ENCODE measurements around the gene ZRANB2. TPM values are rescaled to one million over a fixed set of nuclear protein-coding genes. Genes with fewer than 3 reads are reported as not detected.

Gene ZRANB2
- total RNA-seq, 1 experiment from 2014 or later = 54.2 TPM

GRCh38 chr1:71074681-71075080 is 6.2 kb downstream of the ZRANB2 start:
- no peak for TF ChIP-seq CTCF (IDR thresholded peaks at IDR 0.05; ENCODE audit: insufficient read depth in 1 of 2, low read depth in 1 of 2, low read length in 1 of 2, severe bottlenecking in 1 of 2, unreplicated experiment in 1 of 2)
- peaks cover 58% of the 10 kb centered on the region for H3K36me3 Mint-ChIP-seq (ENCODE audit: insufficient read depth, unreplicated experiment)
- DNase-seq = no peak
- no peak overlapping the region for H3K27ac Mint-ChIP-seq (ENCODE audit: unreplicated experiment)
- Histone ChIP-seq H3K36me3 (ENCODE audit: control insufficient read depth, insufficient read depth, low read length) (no peaks in the 10 kb centered on the region; the same call in 1 of the 2 replicates), H3K4me1 (no peaks in the 10 kb centered on the region), H3K4me3 (ENCODE audit: low read depth, low read length) (no peak overlapping the region), H3K27me3 (replicated peaks; ENCODE audit: control insufficient read depth, insufficient read depth, low read length) (no peaks in the 10 kb centered on the region), H3K9me3 (no peaks in the 10 kb centered on the region)
- CTCF ChIA-PET = no interaction called here
- BruUV-seq (replicated peaks) = no TSS peak
- intact Hi-C loops (cut with micrococcal nuclease; ENCODE audit: unreplicated experiment) = no loop called here
- no peaks in the 10 kb centered on the region for H3K27me3 Mint-ChIP-seq (ENCODE audit: insufficient read depth, unreplicated experiment)
- no peak overlapping the region for H3K4me3 Mint-ChIP-seq (ENCODE audit: unreplicated experiment)
- POLR2A ChIA-PET = no interaction called here
- H3K4me1 Mint-ChIP-seq (ENCODE audit: low read depth, unreplicated experiment) = no peaks in the 10 kb centered on the region
- H3K9me3 Mint-ChIP-seq (ENCODE audit: unreplicated experiment) = no peaks in the 10 kb centered on the region

GRCh38 chr1:71072273-71072672 is 8.6 kb downstream of the ZRANB2 start:
- H3K27me3 ChIP-seq (replicated peaks; ENCODE audit: control insufficient read depth, insufficient read depth, low read length) = no peaks in the 10 kb centered on the region
- no peaks in the 10 kb centered on the region; the same call in 1 of the 2 replicates for H3K36me3 ChIP-seq (ENCODE audit: control insufficient read depth, insufficient read depth, low read length)
- CTCF ChIA-PET = no interaction called here
- no peak for DNase-seq
- no peak overlapping the region for H3K27ac Mint-ChIP-seq (ENCODE audit: unreplicated experiment)
- H3K4me1 ChIP-seq = no peaks in the 10 kb centered on the region
- no peak overlapping the region for H3K4me3 Mint-ChIP-seq (ENCODE audit: unreplicated experiment)
- intact Hi-C loops (cut with micrococcal nuclease; ENCODE audit: unreplicated experiment) = no loop called here
- H3K9me3 Mint-ChIP-seq (ENCODE audit: unreplicated experiment) = no peaks in the 10 kb centered on the region
- H3K4me3 ChIP-seq (ENCODE audit: low read depth, low read length) = no peak overlapping the region
- no TSS peak for BruUV-seq (replicated peaks)
- H3K36me3 Mint-ChIP-seq (ENCODE audit: insufficient read depth, unreplicated experiment) = peaks cover 70% of the 10 kb centered on the region
- no peak for TF ChIP-seq CTCF (IDR thresholded peaks at IDR 0.05; ENCODE audit: insufficient read depth in 1 of 2, low read depth in 1 of 2, low read length in 1 of 2, severe bottlenecking in 1 of 2, unreplicated experiment in 1 of 2)
- no peaks in the 10 kb centered on the region for H3K4me1 Mint-ChIP-seq (ENCODE audit: low read depth, unreplicated experiment)
- H3K27me3 Mint-ChIP-seq (ENCODE audit: insufficient read depth, unreplicated experiment) = no peaks in the 10 kb centered on the region
- POLR2A ChIA-PET = no interaction called here
- H3K9me3 ChIP-seq = no peaks in the 10 kb centered on the region

- H3K9me3 Mint-ChIP-seq (ENCODE audit: unreplicated experiment) = no peaks in the 10 kb centered on the region
- H3K4me1 Mint-ChIP-seq (ENCODE audit: low read depth, unreplicated experiment) = no peaks in the 10 kb centered on the region
- ChIA-PET POLR2A (no interaction called here), CTCF (no interaction called here)
- no peak for TF ChIP-seq CTCF (IDR thresholded peaks at IDR 0.05; ENCODE audit: insufficient read depth in 1 of 2, low read depth in 1 of 2, low read length in 1 of 2, severe bottlenecking in 1 of 2, unreplicated experiment in 1 of 2)
- H3K36me3 ChIP-seq (ENCODE audit: control insufficient read depth, insufficient read depth, low read length) = no peaks in the 10 kb centered on the region; the same call in 1 of the 2 replicates
- peaks cover 70% of the 10 kb centered on the region for H3K36me3 Mint-ChIP-seq (ENCODE audit: insufficient read depth, unreplicated experiment)
- BruUV-seq (replicated peaks) = no TSS peak
- H3K27me3 Mint-ChIP-seq (ENCODE audit: insufficient read depth, unreplicated experiment) = no peaks in the 10 kb centered on the region
- no peak for DNase-seq
- no peak overlapping the region for H3K4me3 ChIP-seq (ENCODE audit: low read depth, low read length)
- intact Hi-C loops (cut with micrococcal nuclease; ENCODE audit: unreplicated experiment) = no loop called here
- no peak overlapping the region for H3K4me3 Mint-ChIP-seq (ENCODE audit: unreplicated experiment)
- no peaks in the 10 kb centered on the region for H3K27me3 ChIP-seq (replicated peaks; ENCODE audit: control insufficient read depth, insufficient read depth, low read length)
- H3K27ac Mint-ChIP-seq (ENCODE audit: unreplicated experiment) = no peak overlapping the region
- H3K9me3 ChIP-seq = no peaks in the 10 kb centered on the region
- H3K4me1 ChIP-seq = no peaks in the 10 kb centered on the region
These were observed 9.1 kb downstream of the ZRANB2 start for GRCh38 chr1:71071720-71072119.

Measured in Caco-2 (cell line).